Measurements from ENCODE around the gene BOC.
"Not testable (repeated sequence)": the region's sequence is repeated elsewhere in the genome, so short reads cannot be mapped to it uniquely, and the experiment has no call there.

Gene BOC, protein sequence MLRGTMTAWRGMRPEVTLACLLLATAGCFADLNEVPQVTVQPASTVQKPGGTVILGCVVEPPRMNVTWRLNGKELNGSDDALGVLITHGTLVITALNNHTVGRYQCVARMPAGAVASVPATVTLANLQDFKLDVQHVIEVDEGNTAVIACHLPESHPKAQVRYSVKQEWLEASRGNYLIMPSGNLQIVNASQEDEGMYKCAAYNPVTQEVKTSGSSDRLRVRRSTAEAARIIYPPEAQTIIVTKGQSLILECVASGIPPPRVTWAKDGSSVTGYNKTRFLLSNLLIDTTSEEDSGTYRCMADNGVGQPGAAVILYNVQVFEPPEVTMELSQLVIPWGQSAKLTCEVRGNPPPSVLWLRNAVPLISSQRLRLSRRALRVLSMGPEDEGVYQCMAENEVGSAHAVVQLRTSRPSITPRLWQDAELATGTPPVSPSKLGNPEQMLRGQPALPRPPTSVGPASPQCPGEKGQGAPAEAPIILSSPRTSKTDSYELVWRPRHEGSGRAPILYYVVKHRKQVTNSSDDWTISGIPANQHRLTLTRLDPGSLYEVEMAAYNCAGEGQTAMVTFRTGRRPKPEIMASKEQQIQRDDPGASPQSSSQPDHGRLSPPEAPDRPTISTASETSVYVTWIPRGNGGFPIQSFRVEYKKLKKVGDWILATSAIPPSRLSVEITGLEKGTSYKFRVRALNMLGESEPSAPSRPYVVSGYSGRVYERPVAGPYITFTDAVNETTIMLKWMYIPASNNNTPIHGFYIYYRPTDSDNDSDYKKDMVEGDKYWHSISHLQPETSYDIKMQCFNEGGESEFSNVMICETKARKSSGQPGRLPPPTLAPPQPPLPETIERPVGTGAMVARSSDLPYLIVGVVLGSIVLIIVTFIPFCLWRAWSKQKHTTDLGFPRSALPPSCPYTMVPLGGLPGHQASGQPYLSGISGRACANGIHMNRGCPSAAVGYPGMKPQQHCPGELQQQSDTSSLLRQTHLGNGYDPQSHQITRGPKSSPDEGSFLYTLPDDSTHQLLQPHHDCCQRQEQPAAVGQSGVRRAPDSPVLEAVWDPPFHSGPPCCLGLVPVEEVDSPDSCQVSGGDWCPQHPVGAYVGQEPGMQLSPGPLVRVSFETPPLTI

DNA sequence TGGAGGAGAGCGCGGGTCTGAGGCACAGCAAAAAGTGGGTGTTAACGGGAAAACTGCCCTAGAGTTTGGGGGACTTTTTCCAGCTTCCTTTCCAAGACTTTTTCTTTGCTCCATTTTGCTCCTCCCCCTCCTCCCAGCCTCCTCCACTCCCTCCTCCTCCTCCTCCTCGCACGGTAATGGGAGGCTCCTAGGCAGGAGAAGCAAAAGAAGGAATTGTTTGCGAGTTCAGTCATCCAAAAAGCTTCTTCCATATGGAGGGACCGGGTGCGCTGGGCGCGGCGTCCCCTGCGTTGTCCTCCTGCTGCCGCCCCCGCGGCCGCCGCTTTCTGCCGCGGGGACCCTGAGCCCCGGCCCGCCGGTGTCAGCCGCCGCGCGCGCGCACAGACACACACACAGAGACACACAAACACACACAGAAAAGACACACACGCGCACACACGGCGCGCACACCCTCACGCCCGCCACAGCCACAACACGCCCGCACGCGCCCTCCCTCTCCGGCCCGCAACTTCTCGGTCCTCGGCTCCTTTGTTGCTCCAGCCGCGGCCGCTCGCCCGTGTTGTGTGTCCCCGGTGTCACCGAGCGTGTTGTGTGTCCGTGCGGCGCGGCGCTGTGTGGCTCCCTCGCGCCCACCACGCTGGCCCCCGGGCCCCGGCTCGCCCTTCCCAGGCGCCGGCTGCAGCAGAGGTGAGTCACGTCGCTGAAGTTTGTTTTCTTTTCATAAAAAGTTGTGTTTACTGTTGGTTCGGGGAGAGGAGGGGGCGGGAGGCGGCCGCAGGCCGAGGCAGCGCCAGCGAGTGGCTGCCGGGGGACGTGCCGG is at the start of gene BOC:
Gene BOC, plus strand, starts transcription at position 228 of the 820 bp plus-strand sequence. CDS start 38,246 bp downstream, outside the sequence.
- DNase-seq (ENCODE audit: low read depth in 2 of 2): no peak

DNA sequence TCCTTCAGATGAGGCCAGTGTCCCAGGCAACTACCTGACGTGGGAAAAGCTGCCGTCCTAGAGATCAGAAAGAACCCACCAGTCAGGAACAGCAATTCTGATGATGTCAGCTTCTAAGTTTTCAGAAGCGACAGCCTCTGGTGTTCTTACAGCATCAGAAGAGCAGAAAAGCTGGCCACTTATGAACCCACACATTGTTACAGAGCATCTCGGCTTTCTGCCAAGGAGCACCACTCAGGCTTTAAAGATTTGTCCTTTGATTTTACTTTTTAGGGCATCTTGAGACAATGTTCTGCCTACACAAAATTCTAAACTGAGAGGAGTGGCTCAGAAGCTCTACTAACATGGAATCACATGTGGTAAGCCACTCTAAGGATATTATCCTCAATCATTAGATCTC is 49.7 kb upstream of the BOC start:
- no peak for DNase-seq (ENCODE audit: low read depth in 2 of 2)

DNA sequence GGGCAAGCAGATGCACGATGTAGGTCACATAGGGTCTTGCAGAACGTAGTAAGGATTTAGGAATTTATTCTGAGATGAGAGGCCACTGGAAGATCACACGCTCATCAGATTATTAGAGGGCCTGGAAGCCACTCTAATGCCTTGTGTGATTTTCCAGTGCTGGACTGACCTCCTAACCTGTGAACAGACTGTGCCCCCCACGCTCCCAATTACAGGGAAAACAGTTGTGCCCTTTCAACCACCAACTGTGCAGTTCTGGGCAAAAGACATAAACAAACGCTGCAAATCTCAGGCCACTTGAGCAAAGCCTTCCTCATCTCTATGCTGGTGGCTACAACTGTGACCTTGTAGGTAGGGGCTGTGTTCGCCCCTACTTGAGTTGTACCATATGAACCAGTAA is 48.2 kb upstream of the BOC start:
- no peak for DNase-seq (ENCODE audit: low read depth in 2 of 2)

DNA sequence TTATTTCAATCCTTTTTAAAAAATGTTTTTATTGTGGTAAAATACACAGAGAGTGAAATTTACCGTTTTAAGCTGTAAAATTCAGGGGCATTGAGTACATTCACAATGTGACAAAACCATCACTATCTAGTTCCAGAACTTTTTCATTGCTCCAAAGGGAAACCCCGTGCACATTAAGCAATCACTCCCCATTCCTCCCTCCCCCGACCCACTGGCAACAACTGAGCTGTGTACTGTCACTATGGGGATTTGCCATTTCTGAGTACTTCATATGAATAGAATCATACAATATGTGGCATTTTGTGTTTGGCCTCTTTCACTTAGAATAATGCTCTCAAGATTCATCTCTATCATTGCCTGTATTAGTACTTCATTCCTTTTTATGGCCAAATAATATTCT is 45.5 kb upstream of the BOC start:
- DNase-seq (ENCODE audit: low read depth in 2 of 2): no peak

DNA sequence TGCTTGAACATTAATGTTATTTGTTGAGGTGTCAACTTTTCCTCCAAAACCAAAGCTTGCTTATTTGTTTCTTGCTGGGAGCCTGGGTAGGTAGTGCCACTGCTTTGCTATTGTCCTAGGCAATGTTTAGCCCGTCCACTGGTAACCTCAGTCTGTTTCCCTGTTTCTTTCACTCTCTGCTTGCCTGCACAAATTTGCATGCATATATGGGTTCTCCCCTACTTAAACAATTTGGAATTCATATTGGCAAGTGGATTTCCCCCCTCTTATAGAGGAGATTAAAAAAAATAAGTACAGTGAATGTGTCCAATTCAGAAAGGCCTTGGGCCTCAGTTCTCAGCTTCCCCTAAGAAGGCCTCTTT is 45.0 kb upstream of the BOC start:
- no peak for DNase-seq (ENCODE audit: low read depth in 2 of 2)

DNA sequence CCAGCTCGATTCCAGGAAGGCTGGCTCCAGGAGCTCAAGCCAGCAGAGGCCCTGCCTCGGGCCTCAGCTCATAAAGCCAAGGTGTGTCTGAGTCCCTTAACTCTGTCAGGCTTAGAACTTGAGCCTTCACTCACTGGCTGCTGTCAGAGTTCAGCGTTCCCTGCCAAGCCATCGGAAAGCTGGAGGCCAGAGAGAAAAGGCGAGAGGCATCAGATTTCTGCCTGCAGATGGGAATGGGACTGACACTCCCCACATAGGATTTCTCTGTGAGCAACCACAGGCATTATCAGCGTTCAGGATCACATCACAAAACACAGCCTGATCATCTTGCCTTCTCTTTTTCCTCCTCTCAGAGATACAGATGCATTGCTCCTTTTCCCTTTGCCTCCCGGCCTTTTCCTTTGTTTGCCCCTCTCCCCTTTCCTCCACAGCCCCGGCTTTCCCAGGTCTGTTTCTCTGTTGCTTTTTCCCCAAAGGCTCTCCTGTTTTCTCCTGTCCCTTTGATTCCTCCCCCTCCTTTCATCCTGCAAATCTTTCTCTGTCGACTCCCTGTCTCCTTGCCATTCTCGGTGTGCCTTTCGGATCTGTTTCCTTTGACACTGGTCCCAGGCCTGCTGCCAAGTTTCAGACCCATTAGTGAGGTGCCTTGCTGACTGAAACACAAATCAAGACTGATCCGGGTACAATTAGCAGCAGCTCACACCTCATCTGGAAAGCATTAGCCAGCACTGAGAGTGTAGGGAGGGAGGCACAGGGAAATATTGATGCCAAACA is 44.5 kb upstream of the BOC start:
- DNase-seq (ENCODE audit: low read depth in 2 of 2): no peak

DNA sequence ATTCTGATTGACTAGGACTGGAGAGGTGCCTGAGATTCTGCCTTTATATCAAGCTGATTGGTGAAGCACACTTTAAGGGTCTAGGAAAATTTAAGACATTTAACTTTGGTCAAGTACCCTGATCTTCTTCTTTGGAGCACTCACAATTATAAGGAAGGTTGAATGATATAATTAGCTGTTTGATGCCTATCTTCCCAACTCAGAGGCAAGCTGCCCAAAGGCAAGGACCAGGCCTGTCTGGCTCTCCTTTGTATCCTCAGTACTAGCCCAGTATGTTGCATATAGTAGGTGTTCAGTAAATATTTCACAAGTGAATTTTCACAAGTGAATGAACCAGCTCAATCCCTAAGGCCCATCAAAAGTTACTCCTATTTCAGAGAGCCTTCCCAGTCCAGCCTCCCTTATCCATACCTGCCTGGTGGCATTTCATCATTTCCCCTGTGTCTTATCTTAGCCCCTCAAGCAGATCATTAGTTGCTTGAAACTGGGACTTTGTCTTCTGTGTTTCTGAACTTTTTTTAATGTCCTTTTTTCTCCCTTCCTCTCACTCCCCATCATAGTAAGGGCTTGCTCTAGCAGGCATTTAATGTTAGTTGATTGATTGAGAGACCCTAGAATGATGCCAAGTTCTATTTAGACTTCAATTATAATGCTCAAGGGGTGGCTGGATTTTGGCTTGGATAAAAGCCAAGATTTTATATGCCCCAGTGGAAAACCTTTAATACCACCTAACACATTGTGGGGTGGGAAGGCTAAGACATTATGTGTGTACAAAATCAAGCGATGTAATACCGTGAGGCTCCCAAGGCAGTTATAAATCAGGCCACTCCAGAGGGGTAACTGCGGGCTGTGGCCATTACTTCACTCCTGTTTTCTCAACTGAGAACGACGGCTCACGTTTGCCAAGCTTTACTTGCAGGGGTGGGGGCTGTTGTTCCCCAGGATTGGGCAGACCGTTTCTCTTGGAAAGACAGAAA is 43.2 kb upstream of the BOC start:
- DNase-seq (ENCODE audit: low read depth in 2 of 2): no peak

DNA sequence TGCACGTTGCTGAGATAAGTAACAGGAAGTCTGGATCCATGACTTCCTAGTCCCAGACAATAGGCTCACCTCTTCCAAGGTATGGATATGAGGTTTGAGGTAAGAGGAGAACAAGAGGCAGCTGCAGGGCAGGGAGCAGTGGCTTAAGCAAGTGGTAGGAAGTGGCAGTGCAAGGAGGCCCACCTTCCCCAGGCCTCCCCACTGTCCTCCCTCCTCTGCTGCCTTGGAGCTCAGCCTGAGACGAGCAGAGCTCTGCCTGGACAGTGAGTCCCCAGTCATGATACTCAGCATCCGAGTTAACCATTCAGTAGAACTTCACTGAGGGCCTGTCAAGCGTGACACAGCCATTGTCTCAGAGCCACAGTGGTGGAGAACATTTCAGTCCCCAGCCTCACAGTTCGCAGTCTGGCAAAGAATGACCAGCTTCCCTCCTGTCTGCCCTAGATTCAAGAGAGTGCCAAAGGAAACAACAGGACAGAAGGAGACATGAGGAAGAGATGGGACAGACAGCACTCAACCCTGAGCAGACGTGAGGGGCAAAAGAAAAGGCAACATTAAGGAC is 41.4 kb upstream of the BOC start:
- no peak for DNase-seq (ENCODE audit: low read depth in 2 of 2)

DNA sequence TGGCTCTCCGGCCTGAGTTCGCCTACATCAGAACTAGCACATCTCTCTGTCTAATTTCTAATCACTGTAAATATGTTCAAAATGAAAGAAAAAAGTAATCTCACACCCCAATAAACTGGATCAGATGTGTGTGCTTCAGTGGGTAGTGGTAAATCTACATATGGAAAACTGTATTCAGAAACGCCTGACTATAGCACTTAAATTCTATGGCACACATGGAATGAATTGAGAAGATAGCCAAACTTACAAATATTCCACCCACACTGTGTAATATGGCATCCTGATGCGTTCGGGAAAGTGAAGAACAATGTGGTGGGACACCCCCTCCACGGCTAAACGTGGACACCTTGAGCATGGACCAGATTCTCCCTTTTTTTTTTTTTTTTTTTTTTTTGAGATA is 40.6 kb upstream of the BOC start:
- no peak for DNase-seq (ENCODE audit: low read depth in 2 of 2)

DNA sequence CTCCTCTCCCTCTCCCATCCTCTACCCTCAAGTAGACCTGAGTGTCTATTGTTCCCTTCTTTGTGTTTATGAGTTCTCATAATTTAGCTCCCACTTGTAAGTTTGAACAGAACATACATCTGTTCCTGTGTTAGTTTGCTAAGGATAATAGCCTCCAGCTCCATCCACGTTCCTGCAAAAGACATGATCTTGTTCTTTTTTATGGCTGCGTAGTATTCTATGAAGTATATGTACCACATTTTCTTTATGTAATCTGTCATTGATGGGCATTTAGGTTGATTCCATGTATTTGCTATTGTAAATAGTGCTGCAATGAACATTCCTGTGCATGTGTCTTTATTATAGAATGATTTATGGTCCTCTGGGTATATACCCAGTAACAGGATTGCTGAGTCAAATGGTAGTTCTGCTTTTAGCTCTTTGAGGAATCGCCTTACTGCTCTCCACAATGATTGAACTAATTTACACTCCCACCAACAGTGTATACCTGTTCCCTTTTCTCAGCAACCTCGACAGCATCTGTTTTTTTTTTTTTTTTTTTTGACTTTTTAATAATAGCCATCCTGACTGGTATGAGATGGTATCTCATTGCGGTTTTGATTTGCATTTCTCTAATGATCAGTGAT is 39.6 kb upstream of the BOC start:
- DNase-seq (ENCODE audit: low read depth in 2 of 2): not testable (repeated sequence)

DNA sequence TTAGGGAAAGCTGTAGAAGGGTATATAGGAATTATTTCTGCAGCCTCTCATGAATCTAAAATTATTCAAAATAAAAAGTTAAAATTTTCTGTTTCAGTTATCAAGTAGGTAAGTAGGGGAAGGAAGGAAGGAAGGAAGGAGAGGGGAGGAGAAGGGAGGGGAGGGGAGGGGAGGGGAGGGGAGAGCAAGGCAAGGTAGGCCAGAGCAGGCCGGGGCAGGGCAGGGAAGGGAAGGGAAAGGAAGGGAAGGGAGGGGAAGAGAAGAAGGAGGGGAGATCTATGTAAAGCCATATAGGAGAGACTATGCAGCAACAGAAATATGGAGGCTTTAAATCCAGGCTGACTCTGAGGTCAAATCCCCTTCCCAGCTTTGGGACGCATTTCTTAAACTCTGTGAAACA is 38.3 kb upstream of the BOC start:
- DNase-seq (ENCODE audit: low read depth in 2 of 2): no peak

DNA sequence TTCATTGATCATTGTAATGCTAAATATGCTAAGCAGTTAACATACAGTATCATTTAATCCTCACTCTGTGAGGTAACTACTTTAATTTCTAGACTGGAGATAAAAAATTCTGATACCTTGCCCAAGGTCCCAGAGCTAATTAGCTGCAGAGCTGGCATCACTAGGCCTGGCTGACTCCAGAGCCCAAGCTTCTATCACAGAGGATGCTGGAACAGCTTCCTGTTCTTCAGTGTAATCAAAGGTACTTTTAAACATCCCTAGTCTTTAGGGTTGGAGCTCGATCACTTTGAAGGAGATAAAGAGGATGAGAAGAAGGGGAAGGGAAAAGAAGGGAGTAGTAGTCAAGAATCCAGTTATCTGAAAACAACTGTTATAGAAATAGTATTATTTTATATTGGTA is 37.1 kb upstream of the BOC start:
- no peak for DNase-seq (ENCODE audit: low read depth in 2 of 2)

DNA sequence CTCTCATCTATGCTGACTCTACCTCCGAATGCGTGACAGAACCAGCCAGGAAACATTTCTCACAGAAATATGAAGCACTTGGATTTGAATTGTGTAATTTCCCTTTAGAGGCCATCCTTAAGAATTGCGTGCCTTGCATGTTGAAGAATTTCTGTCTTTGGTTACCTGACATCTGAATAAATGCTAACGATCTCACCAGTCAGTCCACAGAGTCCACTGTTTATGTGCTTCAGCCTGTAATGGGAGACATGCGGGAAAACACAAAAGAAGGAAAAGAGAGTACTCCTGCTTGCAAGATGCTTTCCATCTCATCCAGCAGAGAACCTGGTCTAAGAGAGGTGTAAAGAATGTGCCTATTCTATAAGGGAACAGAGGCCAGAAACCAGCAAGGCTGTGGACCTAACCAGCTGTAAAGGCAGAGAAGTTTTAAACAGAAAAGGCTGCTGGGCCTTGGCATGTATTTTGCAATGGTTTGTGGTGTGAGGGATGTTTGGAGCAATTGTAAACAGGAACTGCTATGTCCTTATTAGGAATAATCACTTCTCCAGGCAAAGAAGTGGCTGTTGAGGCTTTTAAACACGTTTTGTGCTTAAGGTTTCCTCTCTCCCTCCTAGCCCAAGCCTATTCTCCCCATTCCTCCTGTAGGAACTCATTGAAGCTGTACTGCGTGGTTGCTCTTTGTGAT is 36.4 kb upstream of the BOC start:
- DNase-seq (ENCODE audit: low read depth in 2 of 2): no peak

DNA sequence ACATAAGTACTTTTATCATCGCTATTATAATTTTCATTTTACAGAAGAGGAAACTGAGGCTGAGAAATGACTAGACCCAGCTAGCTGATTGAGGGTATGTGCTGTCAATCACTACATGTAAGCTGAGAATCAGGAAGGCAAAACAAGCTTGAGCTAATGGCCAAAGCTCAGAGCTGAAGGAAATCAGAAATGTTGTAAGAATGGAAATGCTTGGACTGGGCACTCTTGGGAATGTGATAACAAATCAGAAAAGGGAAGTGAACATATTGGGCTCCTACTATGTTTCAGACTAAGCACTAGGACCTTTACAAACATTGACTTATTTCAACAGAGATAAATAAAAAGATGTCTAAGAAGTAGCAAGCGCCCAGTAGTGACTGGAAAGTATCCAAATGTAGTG is 33.8 kb upstream of the BOC start:
- no peak for DNase-seq (ENCODE audit: low read depth in 2 of 2)

DNA sequence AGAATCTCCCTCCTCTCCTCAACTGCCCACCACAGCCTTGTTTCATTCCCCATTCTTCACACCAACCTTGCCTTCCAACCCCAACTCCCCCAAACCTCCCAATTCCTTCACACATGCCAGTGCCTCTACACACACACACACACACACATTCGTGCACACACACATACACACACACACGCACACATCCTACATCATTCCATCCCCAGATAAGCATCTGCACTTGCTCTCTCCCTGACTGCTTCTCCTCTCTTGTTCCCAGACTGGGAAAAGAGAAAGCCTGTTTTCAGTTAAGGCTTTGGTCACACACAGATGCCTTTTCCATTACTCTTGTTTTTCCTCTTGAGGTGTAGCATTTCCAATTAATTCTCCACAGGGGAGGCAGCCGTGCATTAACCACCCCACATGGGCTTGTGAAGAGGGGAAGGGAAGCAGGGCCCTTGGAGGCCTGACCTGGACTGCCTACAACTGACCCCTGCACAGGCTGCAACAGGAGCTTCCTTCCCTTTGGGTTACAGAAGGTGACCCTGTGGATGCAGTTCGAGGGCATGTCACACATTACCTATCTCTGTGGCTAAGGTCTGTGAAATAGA is 32.0 kb upstream of the BOC start:
- no peak for DNase-seq (ENCODE audit: low read depth in 2 of 2)

DNA sequence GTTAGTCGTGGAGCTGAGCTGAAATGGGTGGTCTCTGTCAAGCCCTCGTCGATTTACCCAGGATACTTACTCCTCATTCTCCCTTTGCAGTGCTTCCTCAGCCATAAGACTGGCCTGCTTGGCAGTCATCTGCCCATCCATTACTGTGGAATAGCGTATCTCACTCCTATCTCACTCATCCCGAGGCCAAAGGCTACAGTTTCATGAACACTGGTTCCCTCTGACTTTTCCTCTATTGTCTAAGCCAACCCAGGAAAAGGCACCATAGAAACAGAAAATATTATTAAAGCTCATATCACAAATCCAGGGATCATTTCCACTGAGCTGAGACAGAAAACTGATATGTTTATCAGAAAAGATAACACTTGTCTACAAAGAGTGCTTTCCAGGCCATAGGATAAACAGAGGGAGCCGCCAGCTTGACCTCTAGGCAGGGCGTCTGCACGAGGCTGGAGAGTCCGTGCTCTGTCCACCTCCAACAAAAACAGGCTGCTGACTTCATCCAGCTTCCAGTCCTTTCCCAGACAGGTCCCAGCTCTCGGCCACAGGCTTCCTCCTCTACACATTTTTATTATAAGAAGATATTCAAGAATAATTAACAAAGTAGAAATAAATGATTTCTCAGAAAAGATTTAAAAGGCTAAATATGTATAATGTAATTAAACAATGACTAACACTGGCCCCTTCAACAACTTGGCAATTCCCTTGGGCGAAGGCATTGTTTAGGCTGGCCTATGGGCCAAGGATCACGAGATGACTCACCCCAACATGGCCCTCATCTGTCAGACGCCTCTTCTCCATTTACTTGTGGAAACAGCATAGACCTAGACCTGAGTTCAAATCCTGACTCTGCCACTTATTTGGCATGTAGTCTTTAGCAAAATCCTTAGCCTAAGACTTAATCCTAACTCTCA is 27.4 kb upstream of the BOC start:
- no peak for DNase-seq (ENCODE audit: low read depth in 2 of 2)

All from stimulated activated CD4-positive, alpha-beta T cell treated with anti-CD3 and anti-CD28 coated beads, Interleukin-4, amount 100 ng/mL, for 48 hours (primary cell).